IMR-90 (cell line): ENCODE measurements around the gene MISP3. TPM values are rescaled to one million over a fixed set of nuclear protein-coding genes. Genes with fewer than 3 reads are reported as not detected.

Experiments
- ATAC-seq: fragments of 200-7000 bp; cut with Tn5 transposase; 2 replicates; pipeline ENCODE4 v1.9.1; 2020; ENCODE audit warnings: low read depth, mild to moderate bottlenecking, moderate library complexity
- BruUV-seq: library from RNA; stranded (reverse); fragments of 400-500 nt; replicated peaks from 2 replicates; lab custom pipeline; 2021; lab: Mats Ljungman, UMichigan
- CTCF ChIA-PET: fragments of 300-600 bp; formaldehyde crosslinking; extraction: SDS; loops from one replicate; lab custom pipeline; 2021; ENCODE audit warnings: antibody characterized with exemption; lab: Yijun Ruan, JAX
- POLR2A ChIA-PET: fragments of 300-600 bp; sonication (Branson Sonifier 250); formaldehyde crosslinking; loops from one replicate; lab custom pipeline; 2022; ENCODE audit warnings: antibody characterized with exemption; ENCODE audit not compliant: unreplicated experiment; lab: Charles Lee
- DNase-seq: peaks from one replicate; pipeline ENCODE4 v3.0.0; 2013
- H2AFZ ChIP-seq: replicated peaks from 2 replicates; pipeline ENCODE3; 2013; ENCODE audit warnings: low read length, mild to moderate bottlenecking; ENCODE audit not compliant: poor library complexity
- H2AK5ac ChIP-seq: 2 replicates; pipeline ENCODE4 v1.6.1; 2013; ENCODE audit warnings: low read depth, low read length, inconsistent platforms
- H2AK9ac ChIP-seq: replicated peaks from 2 replicates; pipeline ENCODE3; 2013; ENCODE audit warnings: mild to moderate bottlenecking, low read depth, low read length, moderate library complexity; ENCODE audit not compliant: poor library complexity
- H2BK120ac ChIP-seq: 2 replicates; pipeline ENCODE4 v1.6.1; 2013; ENCODE audit warnings: low read depth, low read length, inconsistent platforms
- H2BK15ac ChIP-seq: 3 replicates; pipeline ENCODE4 v1.6.1; 2013; ENCODE audit warnings: low read depth, low read length, inconsistent platforms
- H2BK20ac ChIP-seq: 2 replicates; pipeline ENCODE4 v1.6.1; 2013; ENCODE audit warnings: low read depth, mild to moderate bottlenecking, inconsistent platforms, low read length, moderate library complexity
- H2BK5ac ChIP-seq: 2 replicates; pipeline ENCODE4 v1.6.1; 2013; ENCODE audit warnings: mild to moderate bottlenecking, low read depth, low read length, inconsistent platforms; ENCODE audit not compliant: poor library complexity, severe bottlenecking
- H3K14ac ChIP-seq: replicated peaks from 2 replicates; pipeline ENCODE4 v1.6.1; 2013; ENCODE audit warnings: low read depth, low read length, inconsistent platforms
- H3K18ac ChIP-seq: 2 replicates; pipeline ENCODE4 v1.6.1; 2013; ENCODE audit warnings: low read depth, low read length, control low read depth
- H3K23ac ChIP-seq: 2 replicates; pipeline ENCODE4 v1.6.1; 2013; ENCODE audit warnings: low read depth, low read length, inconsistent platforms
- H3K27ac ChIP-seq: 2 replicates; pipeline ENCODE4 v1.5.1; 2013; ENCODE audit warnings: mild to moderate bottlenecking, control low read depth, low read length; ENCODE audit not compliant: insufficient read depth
- H3K27me3 ChIP-seq: 2 replicates; pipeline ENCODE4 v1.6.1; 2013; ENCODE audit warnings: low read length; ENCODE audit not compliant: control insufficient read depth, insufficient read depth
- H3K36me3 ChIP-seq: 2 replicates; pipeline ENCODE4 v1.6.1; 2013; ENCODE audit warnings: low read length, mixed read lengths; ENCODE audit not compliant: control insufficient read depth, insufficient read depth
- H3K4ac ChIP-seq: 2 replicates; pipeline ENCODE4 v1.6.1; 2013; ENCODE audit warnings: low read depth, low read length, inconsistent platforms
- H3K4me1 ChIP-seq: 2 replicates; pipeline ENCODE4 v1.6.1; 2013; ENCODE audit warnings: low read length, mixed read lengths; ENCODE audit not compliant: control insufficient read depth, insufficient read depth
- H3K4me2 ChIP-seq: 2 replicates; pipeline ENCODE4 v1.6.1; 2013; ENCODE audit warnings: low read depth, mild to moderate bottlenecking, control low read depth, low read length, moderate library complexity
- H3K4me3 ChIP-seq: 2 replicates; pipeline ENCODE4 v1.5.1; 2013; ENCODE audit warnings: low read depth, mild to moderate bottlenecking, control low read depth, low read length, moderate library complexity; ENCODE audit not compliant: insufficient read depth
- H3K56ac ChIP-seq: 2 replicates; pipeline ENCODE4 v1.6.1; 2013; ENCODE audit warnings: low read length, inconsistent platforms; ENCODE audit not compliant: insufficient read depth; ENCODE audit errors: extremely low read depth
- H3K79me1 ChIP-seq, 2 experiments: 2 replicates each; pipeline ENCODE4 v1.6.1; 2013; ENCODE audit warnings: low read length in 2 of 2, inconsistent platforms in 1 of 2, low read depth in 1 of 2
- H3K9ac ChIP-seq: 2 replicates; pipeline ENCODE4 v1.6.1; 2013; ENCODE audit warnings: low read depth, low read length, control low read depth
- H3K9me1 ChIP-seq: 2 replicates; pipeline ENCODE4 v1.6.1; 2013; ENCODE audit warnings: low read length, inconsistent platforms; ENCODE audit not compliant: insufficient read depth
- H3K9me3 ChIP-seq: 2 replicates; pipeline ENCODE4 v1.6.1; 2013; ENCODE audit warnings: low read length; ENCODE audit not compliant: control insufficient read depth, insufficient read depth
- H4K20me1 ChIP-seq: 2 replicates; pipeline ENCODE4 v1.6.1; 2013; ENCODE audit warnings: low read length, inconsistent platforms; ENCODE audit not compliant: insufficient read depth
- H4K5ac ChIP-seq: 2 replicates; pipeline ENCODE4 v1.6.1; 2013; ENCODE audit warnings: mild to moderate bottlenecking, low read depth, low read length, control low read depth
- H4K8ac ChIP-seq, 2 experiments: 2 replicates each; pipeline ENCODE4 v1.6.1; 2013; ENCODE audit warnings: low read depth in 2 of 2, low read length in 2 of 2, control low read depth in 1 of 2, inconsistent platforms in 1 of 2
- H4K91ac ChIP-seq: 2 replicates; pipeline ENCODE4 v1.6.1; 2013; ENCODE audit warnings: low read depth, low read length, inconsistent platforms; ENCODE audit not compliant: insufficient read depth
- BHLHE40 ChIP-seq: fragments of 150-350 bp; IDR thresholded peaks from 2 replicates; pipeline ENCODE4 v1.6.1; 2016; ENCODE audit warnings: mild to moderate bottlenecking, low read depth, low read length
- CEBPB ChIP-seq: IDR thresholded peaks from 2 replicates; pipeline ENCODE4 v1.6.1; 2012; ENCODE audit warnings: low read depth, low read length, improper control_type of control experiment
- CHD1 ChIP-seq: IDR thresholded peaks from 2 replicates; pipeline ENCODE4 v1.6.1; 2012; ENCODE audit warnings: low read depth, low read length, improper control_type of control experiment
- FOS ChIP-seq: fragments of 150-350 bp; IDR thresholded peaks from 2 replicates; pipeline ENCODE4 v1.6.1; 2016; ENCODE audit warnings: low read depth, low read length
- MAFK ChIP-seq: IDR thresholded peaks from 2 replicates; pipeline ENCODE4 v1.6.1; 2012; ENCODE audit warnings: low read depth, low read length, improper control_type of control experiment
- MAZ ChIP-seq: IDR thresholded peaks from 2 replicates; pipeline ENCODE4 v1.6.1; 2012; ENCODE audit warnings: low read depth, mild to moderate bottlenecking, low read length, improper control_type of control experiment, moderate library complexity, borderline replicate concordance
- MXI1 ChIP-seq: IDR thresholded peaks from 2 replicates; pipeline ENCODE4 v1.6.1; 2012; ENCODE audit warnings: low read depth, mild to moderate bottlenecking, low read length, moderate library complexity, borderline replicate concordance
- NFE2L2 ChIP-seq: fragments of 150-350 bp; IDR thresholded peaks from 2 replicates; pipeline ENCODE4 v1.6.1; 2016; ENCODE audit warnings: low read depth, mild to moderate bottlenecking, low read length
- POLR2A ChIP-seq: IDR thresholded peaks from 2 replicates; pipeline ENCODE4 v1.6.1; 2012; ENCODE audit warnings: mild to moderate bottlenecking, low read depth, low read length
- RAD21 ChIP-seq: IDR thresholded peaks from 2 replicates; pipeline ENCODE4 v1.6.1; 2012; ENCODE audit warnings: low read length, improper control_type of control experiment
- RCOR1 ChIP-seq: IDR thresholded peaks from 2 replicates; pipeline ENCODE4 v1.6.1; 2012; ENCODE audit warnings: mild to moderate bottlenecking, low read length, improper control_type of control experiment; ENCODE audit not compliant: insufficient replicate concordance
- RFX5 ChIP-seq: IDR thresholded peaks from 2 replicates; pipeline ENCODE4 v1.8.0; 2012; ENCODE audit warnings: low read depth, mild to moderate bottlenecking, low read length, moderate library complexity
- SMC3 ChIP-seq: fragments of 150-350 bp; IDR thresholded peaks from 2 replicates; pipeline ENCODE4 v1.6.1; 2016; ENCODE audit warnings: low read depth, mild to moderate bottlenecking, antibody characterized with exemption, low read length, moderate library complexity
- WGBS, 2 experiments: methylation state at CpG; one replicate each; pipeline versions ENCODE4 v1.1.5 to v1.1.7; 2013; ENCODE audit warnings: missing lambda C conversion rate in 2 of 2; ENCODE audit not compliant: insufficient read length in 1 of 2; ENCODE audit errors: extremely low coverage in 2 of 2; 5-methylcytosine and 5-hydroxymethylcytosine counted together
- dilution Hi-C: fragments of 300-500 bp; cut with HindIII; formaldehyde crosslinking; loops from one replicate; pipeline ENCODE4 v1.14.3; 2018; ENCODE audit warnings: low sequenced_read_pairs; ENCODE audit not compliant: unreplicated experiment
- in situ Hi-C: fragments of 300-500 bp; cut with MboI; formaldehyde crosslinking; loops from 3 replicates; pipeline ENCODE4 v1.14.3; 2019; ENCODE audit warnings: low sequenced_read_pairs, inconsistent platforms, mixed read lengths
- intact Hi-C: fragments of 100-400 bp; cut with micrococcal nuclease; formaldehyde crosslinking; loops from 2 replicates; pipeline ENCODE4 v1.10.0; 2022
- polyA plus RNA-seq, 3 experiments: library from polyadenylated mRNA; depleted of rRNA; stranded (reverse); fragments of >200 nt; gene quantifications; 2 replicates each; pipeline ENCODE4 v1.2.3, GENCODE V29; 2012; ENCODE audit warnings: low replicate concordance in 1 of 3
- total RNA-seq: library from RNA; depleted of rRNA; stranded (reverse); fragments of >200 nt; gene quantifications from 2 replicates; pipeline ENCODE4 v1.2.3, GENCODE V29; 2012
- TF ChIP-seq, protein P1 (sequence below): fragments of 150-350 bp; IDR thresholded peaks from 2 replicates; pipeline ENCODE4 v1.6.1; 2016; ENCODE audit warnings: low read depth, mild to moderate bottlenecking, low read length, moderate library complexity, borderline replicate concordance
- TF ChIP-seq, protein P2 (sequence below): conservative IDR thresholded peaks from 2 replicates; pipeline ENCODE4 v1.5.1; 2012; ENCODE audit warnings: mild to moderate bottlenecking, low read depth, low read length, improper control_type of control experiment
- TF ChIP-seq, protein P3 (sequence below): fragments of 150-350 bp; IDR thresholded peaks from 2 replicates; pipeline ENCODE4 v1.6.1; 2017; ENCODE audit warnings: mild to moderate bottlenecking, antibody characterized with exemption, low read length, low read depth

The MISP3 gene
- total and polyA plus RNA-seq, 2 of the 4 experiments (the other 2 are of a cell fraction), result under 0.01 to 0.68 TPM

DNA sequence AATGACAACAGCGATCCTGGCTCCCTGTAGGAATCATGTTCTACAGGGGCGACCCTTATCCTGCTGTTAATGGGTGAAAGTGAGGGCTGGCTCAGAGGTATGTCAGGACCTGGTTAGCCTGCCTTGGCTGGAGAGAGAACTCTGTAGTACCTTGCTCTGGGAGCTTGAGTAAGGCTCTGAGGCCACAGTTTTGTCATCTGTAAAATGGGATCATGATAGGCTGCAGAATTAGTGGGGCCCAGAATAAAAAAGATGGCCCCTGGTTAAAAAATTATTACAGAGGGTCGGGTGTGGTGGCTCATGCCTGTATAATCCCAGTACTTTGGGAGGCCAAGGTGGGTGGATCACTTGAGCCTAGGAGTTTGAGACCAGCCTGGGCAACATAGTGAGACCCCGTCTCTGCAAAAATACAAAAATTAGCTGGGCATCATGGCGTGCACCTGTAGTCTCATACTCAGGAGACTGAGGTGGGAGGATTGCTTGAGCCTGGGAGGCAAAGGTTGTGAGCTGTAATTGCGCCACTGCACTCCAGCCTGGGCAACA lies 28.5 kb downstream of the MISP3 start:
- Histone ChIP-seq H2AK5ac (no peak overlapping the region), H4K91ac (no peak overlapping the region), H4K8ac (no peak overlapping the region), H3K23ac (no peak overlapping the region), H3K18ac (no peak overlapping the region), H2AK9ac (no peak overlapping the region), H3K9me1 (peaks cover 3% of the 10 kb centered on the region; the same call in 1 of the 2 replicates), H3K4ac (no peak overlapping the region), H3K4me2 (no peak overlapping the region), H3K9me3 (no peaks in the 10 kb centered on the region), H4K20me1 (no peaks in the 10 kb centered on the region), H3K36me3 (peaks cover 48% of the 10 kb centered on the region), H3K4me3 (no peak overlapping the region), H3K27ac (no peak overlapping the region), H2BK120ac (no peak overlapping the region), H3K14ac (no peak overlapping the region), H2BK20ac (no peak overlapping the region), H3K4me1 (no peaks in the 10 kb centered on the region), H2BK5ac (no peak overlapping the region), H3K56ac (no peak overlapping the region), H4K5ac (no peak overlapping the region), H2BK15ac (no peak overlapping the region), H3K9ac (no peak overlapping the region), H3K79me1 (peaks cover 0 to 3% of the 10 kb centered on the region in 2 experiments; a peak in 1 of 4 replicates), H2AFZ (no peak overlapping the region), H3K27me3 (no peaks in the 10 kb centered on the region)
- ChIA-PET CTCF (no interaction called here), POLR2A (no interaction called here)
- no peak for DNase-seq
- intact Hi-C loops (no loop called here), dilution Hi-C loops (no loop called here), in situ Hi-C loops (no loop called here)
- 100% methylated on average over 1 of the region's 6 CpGs; no CpG with 5 or more reads in 1 of the 2 experiments for WGBS, 2 experiments
- BruUV-seq, result no TSS peak
- TF ChIP-seq RFX5, result no peak
- no peak for TF ChIP-seq CEBPB
- TF ChIP-seq, protein P1, sequence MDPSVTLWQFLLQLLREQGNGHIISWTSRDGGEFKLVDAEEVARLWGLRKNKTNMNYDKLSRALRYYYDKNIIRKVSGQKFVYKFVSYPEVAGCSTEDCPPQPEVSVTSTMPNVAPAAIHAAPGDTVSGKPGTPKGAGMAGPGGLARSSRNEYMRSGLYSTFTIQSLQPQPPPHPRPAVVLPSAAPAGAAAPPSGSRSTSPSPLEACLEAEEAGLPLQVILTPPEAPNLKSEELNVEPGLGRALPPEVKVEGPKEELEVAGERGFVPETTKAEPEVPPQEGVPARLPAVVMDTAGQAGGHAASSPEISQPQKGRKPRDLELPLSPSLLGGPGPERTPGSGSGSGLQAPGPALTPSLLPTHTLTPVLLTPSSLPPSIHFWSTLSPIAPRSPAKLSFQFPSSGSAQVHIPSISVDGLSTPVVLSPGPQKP, result no peak
- TF ChIP-seq MAFK, result no peak
- TF ChIP-seq MXI1, result no peak
- no peak for TF ChIP-seq CHD1
- TF ChIP-seq POLR2A, result no peak
- no peak for TF ChIP-seq RCOR1
- TF ChIP-seq, protein P2, sequence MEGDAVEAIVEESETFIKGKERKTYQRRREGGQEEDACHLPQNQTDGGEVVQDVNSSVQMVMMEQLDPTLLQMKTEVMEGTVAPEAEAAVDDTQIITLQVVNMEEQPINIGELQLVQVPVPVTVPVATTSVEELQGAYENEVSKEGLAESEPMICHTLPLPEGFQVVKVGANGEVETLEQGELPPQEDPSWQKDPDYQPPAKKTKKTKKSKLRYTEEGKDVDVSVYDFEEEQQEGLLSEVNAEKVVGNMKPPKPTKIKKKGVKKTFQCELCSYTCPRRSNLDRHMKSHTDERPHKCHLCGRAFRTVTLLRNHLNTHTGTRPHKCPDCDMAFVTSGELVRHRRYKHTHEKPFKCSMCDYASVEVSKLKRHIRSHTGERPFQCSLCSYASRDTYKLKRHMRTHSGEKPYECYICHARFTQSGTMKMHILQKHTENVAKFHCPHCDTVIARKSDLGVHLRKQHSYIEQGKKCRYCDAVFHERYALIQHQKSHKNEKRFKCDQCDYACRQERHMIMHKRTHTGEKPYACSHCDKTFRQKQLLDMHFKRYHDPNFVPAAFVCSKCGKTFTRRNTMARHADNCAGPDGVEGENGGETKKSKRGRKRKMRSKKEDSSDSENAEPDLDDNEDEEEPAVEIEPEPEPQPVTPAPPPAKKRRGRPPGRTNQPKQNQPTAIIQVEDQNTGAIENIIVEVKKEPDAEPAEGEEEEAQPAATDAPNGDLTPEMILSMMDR, result no peak
- no peak for TF ChIP-seq BHLHE40
- no peak for TF ChIP-seq MAZ
- no peak for TF ChIP-seq FOS
- TF ChIP-seq RAD21, result no peak
- TF ChIP-seq, protein P3, sequence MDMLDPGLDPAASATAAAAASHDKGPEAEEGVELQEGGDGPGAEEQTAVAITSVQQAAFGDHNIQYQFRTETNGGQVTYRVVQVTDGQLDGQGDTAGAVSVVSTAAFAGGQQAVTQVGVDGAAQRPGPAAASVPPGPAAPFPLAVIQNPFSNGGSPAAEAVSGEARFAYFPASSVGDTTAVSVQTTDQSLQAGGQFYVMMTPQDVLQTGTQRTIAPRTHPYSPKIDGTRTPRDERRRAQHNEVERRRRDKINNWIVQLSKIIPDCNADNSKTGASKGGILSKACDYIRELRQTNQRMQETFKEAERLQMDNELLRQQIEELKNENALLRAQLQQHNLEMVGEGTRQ, result no peak
- TF ChIP-seq SMC3, result no peak
- TF ChIP-seq NFE2L2, result no peak
- no peak for ATAC-seq
